ENCODE measurements around the gene ABHD15.

The ABHD15 gene

GRCh38 chr17:29610395-29610794, 43.6 kb upstream of the ABHD15 start:
- Histone ChIP-seq H3K27ac (ENCODE audit: low read depth, low read length) (no peak overlapping the region), H3K4me3 (ENCODE audit: low read depth, low read length) (no peak overlapping the region), H3K36me3 (ENCODE audit: control insufficient read depth, insufficient read depth, low read length) (0 out of 2 replicates have a peak, but pooled peaks cover 3% of the 10 kb centered on the region), H3K9me3 (ENCODE audit: control insufficient read depth, insufficient read depth, low read depth, low read length) (0 out of 2 replicates have a peak, but pooled peaks cover 2% of the 10 kb centered on the region), H3K27me3 (ENCODE audit: control insufficient read depth, insufficient read depth, low read length) (peaks cover 41% of the 10 kb centered on the region), H3K4me1 (ENCODE audit: control insufficient read depth, insufficient read depth, low read length) (peaks cover 18% of the 10 kb centered on the region), H3K9ac (ENCODE audit: low read length) (no peak overlapping the region)

GRCh38 chr17:29608986-29609385, 42.1 kb upstream of the ABHD15 start:
- Histone ChIP-seq H3K9ac (ENCODE audit: low read length) (no peak overlapping the region), H3K4me1 (ENCODE audit: control insufficient read depth, insufficient read depth, low read length) (peaks cover 5% of the 10 kb centered on the region; the same call in 1 of the 2 replicates), H3K27ac (ENCODE audit: low read depth, low read length) (no peak overlapping the region), H3K36me3 (ENCODE audit: control insufficient read depth, insufficient read depth, low read length) (0 out of 2 replicates have a peak, but pooled peaks cover 3% of the 10 kb centered on the region), H3K4me3 (ENCODE audit: low read depth, low read length) (no peak overlapping the region), H3K27me3 (ENCODE audit: control insufficient read depth, insufficient read depth, low read length) (peaks cover 27% of the 10 kb centered on the region), H3K9me3 (ENCODE audit: control insufficient read depth, insufficient read depth, low read depth, low read length) (0 out of 2 replicates have a peak, but pooled peaks cover 2% of the 10 kb centered on the region)

DNA sequence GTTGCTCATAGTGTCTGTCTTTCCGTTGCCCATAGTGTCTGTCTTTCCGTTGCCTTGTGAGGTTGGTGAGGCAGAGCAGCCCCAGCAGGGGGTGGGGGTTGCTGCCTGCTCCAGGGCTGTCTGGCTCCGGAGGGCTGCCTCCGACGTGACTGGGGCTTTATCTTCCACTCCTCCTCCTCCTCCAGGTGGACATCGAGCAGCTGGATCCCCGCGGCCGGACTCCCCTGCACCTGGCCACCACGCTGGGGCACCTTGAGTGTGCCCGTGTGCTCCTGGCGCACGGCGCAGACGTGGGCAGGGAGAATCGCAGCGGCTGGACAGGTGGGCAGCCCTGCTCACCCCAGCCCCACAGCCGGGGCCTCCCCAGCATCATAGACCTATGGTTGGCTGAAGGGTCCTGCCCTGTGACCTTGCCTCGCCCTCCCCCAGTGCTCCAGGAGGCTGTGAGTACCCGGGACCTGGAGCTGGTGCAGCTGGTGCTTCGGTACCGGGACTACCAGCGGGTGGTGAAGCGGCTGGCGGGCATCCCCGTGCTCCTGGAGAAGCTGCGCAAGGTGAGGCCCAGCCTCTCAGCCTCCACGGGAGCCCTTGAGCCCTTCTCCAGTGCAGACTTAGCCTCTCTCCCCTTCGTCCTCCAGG, 40.8 kb upstream of the ABHD15 start:
- Histone ChIP-seq H3K4me1 (ENCODE audit: control insufficient read depth, insufficient read depth, low read length) (no peaks in the 10 kb centered on the region), H3K27me3 (ENCODE audit: control insufficient read depth, insufficient read depth, low read length) (peaks cover 16% of the 10 kb centered on the region), H3K4me3 (ENCODE audit: low read depth, low read length) (no peak overlapping the region), H3K36me3 (ENCODE audit: control insufficient read depth, insufficient read depth, low read length) (0 out of 2 replicates have a peak, but pooled peaks cover 3% of the 10 kb centered on the region), H3K27ac (ENCODE audit: low read depth, low read length) (no peak overlapping the region), H3K9me3 (ENCODE audit: control insufficient read depth, insufficient read depth, low read depth, low read length) (no peaks in the 10 kb centered on the region), H3K9ac (ENCODE audit: low read length) (no peak overlapping the region)

DNA sequence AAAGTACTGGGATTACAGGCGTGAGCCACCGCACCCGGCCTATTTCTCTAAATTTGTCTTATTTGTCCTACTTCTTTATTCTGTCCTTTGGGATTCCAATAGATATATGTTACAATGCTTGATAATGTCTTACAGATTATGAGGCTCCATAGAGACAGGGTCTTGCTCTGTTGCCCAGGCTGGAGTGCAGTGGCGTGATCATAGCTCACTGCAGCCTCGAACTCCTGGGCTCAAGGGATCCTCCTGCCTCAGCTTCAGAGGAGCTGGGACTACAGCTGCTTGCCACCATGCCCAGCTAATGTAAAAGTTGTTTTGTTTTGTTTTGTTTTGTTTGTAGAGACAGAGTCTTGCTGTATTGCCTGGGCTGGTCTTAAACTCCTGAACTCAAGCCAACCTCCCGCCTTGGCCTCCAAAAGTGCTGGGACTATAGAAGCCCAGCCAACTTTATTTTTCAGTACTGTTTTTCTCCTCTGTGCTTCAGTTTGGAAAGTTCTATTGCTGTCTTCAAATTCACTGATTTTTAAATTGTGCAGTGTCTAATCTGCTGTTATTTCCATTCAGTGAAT, 36.4 kb upstream of the ABHD15 start:
- no peak overlapping the region for H3K27ac ChIP-seq (ENCODE audit: low read depth, low read length)
- H3K36me3 ChIP-seq (ENCODE audit: control insufficient read depth, insufficient read depth, low read length): no peaks in the 10 kb centered on the region
- no peak overlapping the region for H3K4me3 ChIP-seq (ENCODE audit: low read depth, low read length)
- no peaks in the 10 kb centered on the region for H3K27me3 ChIP-seq (ENCODE audit: control insufficient read depth, insufficient read depth, low read length)
- H3K9ac ChIP-seq (ENCODE audit: low read length): no peak overlapping the region
- H3K4me1 ChIP-seq (ENCODE audit: control insufficient read depth, insufficient read depth, low read length): 0 out of 2 replicates have a peak, but pooled peaks cover 4% of the 10 kb centered on the region
- no peaks in the 10 kb centered on the region for H3K9me3 ChIP-seq (ENCODE audit: control insufficient read depth, insufficient read depth, low read depth, low read length)

DNA sequence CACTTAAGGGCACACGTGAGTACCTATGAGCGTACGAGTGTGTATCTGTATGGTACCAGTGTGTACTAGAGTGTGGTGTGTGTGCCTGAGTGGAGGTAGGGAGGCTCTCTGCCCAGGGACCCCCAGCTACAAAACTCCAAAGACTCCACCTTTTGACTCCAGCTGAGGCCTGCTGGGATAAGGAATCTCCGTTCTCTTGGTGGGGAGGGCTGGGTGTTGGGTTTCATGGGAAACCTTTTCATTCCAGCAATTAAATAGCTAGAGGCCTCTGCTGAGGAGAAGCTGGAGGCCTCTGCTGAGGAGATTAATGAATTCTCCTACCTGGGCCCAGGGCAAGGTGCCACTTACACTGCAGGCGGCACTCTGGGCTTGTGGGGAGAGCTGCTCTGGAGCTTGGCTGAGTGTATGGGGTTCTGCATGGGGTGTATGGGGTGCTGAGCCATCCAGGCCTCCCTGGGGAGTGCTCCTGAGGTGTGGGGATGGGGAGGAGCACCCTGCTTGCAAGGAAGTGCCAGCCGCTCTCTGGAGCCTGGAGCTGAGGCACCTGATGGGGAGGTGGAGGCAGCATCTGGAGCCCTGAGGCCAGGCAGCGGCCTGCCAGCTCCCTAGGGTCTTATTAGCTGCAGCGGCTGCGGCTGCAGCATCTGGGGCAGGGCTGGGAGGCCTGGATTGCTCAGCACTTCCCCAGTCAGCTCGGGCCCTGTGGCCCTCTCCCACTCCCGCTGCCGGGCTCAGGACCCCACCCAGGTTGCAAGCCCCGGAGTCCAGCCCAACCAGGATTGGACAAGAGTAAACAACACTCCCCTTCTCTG, 30.7 kb upstream of the ABHD15 start:
- Histone ChIP-seq H3K27me3 (ENCODE audit: control insufficient read depth, insufficient read depth, low read length) (peaks cover 6% of the 10 kb centered on the region; the same call in 1 of the 2 replicates), H3K9me3 (ENCODE audit: control insufficient read depth, insufficient read depth, low read depth, low read length) (no peaks in the 10 kb centered on the region), H3K4me3 (ENCODE audit: low read depth, low read length) (peak overlapping the region; percentile 36; the same call in 1 of the 2 replicates), H3K27ac (ENCODE audit: low read depth, low read length) (no peak overlapping the region), H3K4me1 (ENCODE audit: control insufficient read depth, insufficient read depth, low read length) (peaks cover 32% of the 10 kb centered on the region), H3K9ac (ENCODE audit: low read length) (no peak overlapping the region), H3K36me3 (ENCODE audit: control insufficient read depth, insufficient read depth, low read length) (no peaks in the 10 kb centered on the region)

DNA sequence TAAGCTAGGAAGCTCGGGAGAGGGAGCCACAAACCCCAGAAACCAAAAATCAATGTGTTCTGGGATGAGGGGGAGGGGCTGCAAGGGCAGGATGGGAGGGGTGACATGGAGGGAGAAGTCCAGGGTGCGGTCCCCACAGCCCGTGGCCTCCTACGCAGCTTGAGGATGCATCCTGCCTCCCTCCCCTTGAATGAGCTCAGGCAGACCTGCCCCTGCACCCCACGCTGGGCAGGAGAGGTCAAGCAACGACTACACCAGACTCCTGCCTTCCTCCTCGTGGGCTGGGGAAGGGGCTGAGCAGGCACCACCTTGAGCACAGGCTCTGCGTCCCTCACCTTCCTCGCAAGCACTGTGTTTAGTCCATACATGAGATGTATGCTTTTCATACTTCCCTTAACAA, 30.0 kb upstream of the ABHD15 start:
- Histone ChIP-seq H3K36me3 (ENCODE audit: control insufficient read depth, insufficient read depth, low read length) (no peaks in the 10 kb centered on the region), H3K9me3 (ENCODE audit: control insufficient read depth, insufficient read depth, low read depth, low read length) (no peaks in the 10 kb centered on the region), H3K4me3 (ENCODE audit: low read depth, low read length) (0 out of 2 replicates have a peak overlapping the region, but pooled peaks have one; percentile 8), H3K27me3 (ENCODE audit: control insufficient read depth, insufficient read depth, low read length) (peaks cover 6% of the 10 kb centered on the region; the same call in 1 of the 2 replicates), H3K4me1 (ENCODE audit: control insufficient read depth, insufficient read depth, low read length) (peaks cover 39% of the 10 kb centered on the region), H3K27ac (ENCODE audit: low read depth, low read length) (no peak overlapping the region), H3K9ac (ENCODE audit: low read length) (no peak overlapping the region)

DNA sequence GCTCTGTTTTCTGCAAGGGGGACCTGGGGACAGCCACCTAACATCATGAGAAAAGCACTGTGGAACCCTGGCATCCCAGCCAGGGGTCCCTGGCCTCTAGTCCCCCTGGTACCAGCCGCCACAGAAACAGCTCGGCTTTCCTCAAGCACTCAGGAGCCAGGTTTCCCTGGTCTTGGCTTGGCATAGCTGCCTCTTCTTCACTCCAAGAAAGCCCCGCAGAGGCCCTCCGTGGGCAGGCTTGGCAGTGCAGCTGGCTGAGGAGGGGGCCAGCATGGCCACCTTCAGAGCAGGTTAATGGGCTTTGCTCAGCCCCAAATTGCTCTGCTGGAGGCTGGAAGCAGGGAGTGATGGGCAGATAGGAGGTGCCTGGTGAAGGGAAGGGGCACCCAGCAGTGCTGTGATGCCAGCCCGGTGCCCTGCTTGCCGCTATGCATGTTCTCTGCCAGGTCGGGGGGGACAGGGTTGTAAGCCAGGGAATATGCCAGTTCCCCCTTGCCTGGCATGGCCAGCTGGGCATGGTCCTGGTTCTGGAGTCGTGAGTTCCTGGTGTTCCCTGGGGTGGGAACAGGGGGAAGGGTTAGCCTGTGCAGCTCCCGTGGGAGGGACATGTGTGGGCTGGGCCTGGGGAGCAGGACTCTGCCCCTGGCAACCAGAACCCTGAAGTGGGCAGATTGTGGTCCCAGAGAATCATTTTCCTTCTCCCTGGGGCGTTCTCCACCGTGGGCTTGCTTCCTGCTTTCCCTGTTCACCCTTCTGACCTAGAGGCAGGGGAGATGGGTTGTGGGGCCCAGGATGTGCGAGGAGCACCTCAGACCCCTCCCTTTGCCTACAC, 29.3 kb upstream of the ABHD15 start:
- Histone ChIP-seq H3K9ac (ENCODE audit: low read length) (no peak overlapping the region), H3K9me3 (ENCODE audit: control insufficient read depth, insufficient read depth, low read depth, low read length) (no peaks in the 10 kb centered on the region), H3K4me1 (ENCODE audit: control insufficient read depth, insufficient read depth, low read length) (peaks cover 40% of the 10 kb centered on the region), H3K27me3 (ENCODE audit: control insufficient read depth, insufficient read depth, low read length) (peaks cover 6% of the 10 kb centered on the region; the same call in 1 of the 2 replicates), H3K4me3 (ENCODE audit: low read depth, low read length) (no peak overlapping the region), H3K36me3 (ENCODE audit: control insufficient read depth, insufficient read depth, low read length) (no peaks in the 10 kb centered on the region), H3K27ac (ENCODE audit: low read depth, low read length) (no peak overlapping the region)

- H3K36me3 ChIP-seq (ENCODE audit: control insufficient read depth, insufficient read depth, low read length): no peaks in the 10 kb centered on the region
- peaks cover 9% of the 10 kb centered on the region; the same call in 1 of the 2 replicates for H3K27me3 ChIP-seq (ENCODE audit: control insufficient read depth, insufficient read depth, low read length)
- no peaks in the 10 kb centered on the region for H3K9me3 ChIP-seq (ENCODE audit: control insufficient read depth, insufficient read depth, low read depth, low read length)
- no peak overlapping the region for H3K27ac ChIP-seq (ENCODE audit: low read depth, low read length)
- H3K4me3 ChIP-seq (ENCODE audit: low read depth, low read length): no peak overlapping the region
- H3K9ac ChIP-seq (ENCODE audit: low read length): no peak overlapping the region
- peaks cover 46% of the 10 kb centered on the region for H3K4me1 ChIP-seq (ENCODE audit: control insufficient read depth, insufficient read depth, low read length)
These were observed 28.5 kb upstream of the ABHD15 start for GRCh38 chr17:29595107-29595942.

- H3K9me3 ChIP-seq (ENCODE audit: control insufficient read depth, insufficient read depth, low read depth, low read length): no peaks in the 10 kb centered on the region
- no peak overlapping the region for H3K27ac ChIP-seq (ENCODE audit: low read depth, low read length)
- H3K4me1 ChIP-seq (ENCODE audit: control insufficient read depth, insufficient read depth, low read length): peaks cover 53% of the 10 kb centered on the region
- H3K9ac ChIP-seq (ENCODE audit: low read length): no peak overlapping the region
- peak overlapping the region; percentile 64; the same call in 1 of the 2 replicates for H3K4me3 ChIP-seq (ENCODE audit: low read depth, low read length)
- no peaks in the 10 kb centered on the region for H3K36me3 ChIP-seq (ENCODE audit: control insufficient read depth, insufficient read depth, low read length)
- H3K27me3 ChIP-seq (ENCODE audit: control insufficient read depth, insufficient read depth, low read length): peaks cover 13% of the 10 kb centered on the region; the same call in 1 of the 2 replicates
These were observed 27.8 kb upstream of the ABHD15 start for GRCh38 chr17:29594519-29595090.
